Neuron (in vitro differentiated cells): ENCODE data around the gene NPTX1.

Experiments
- H2AFZ ChIP-seq: one replicate; pipeline ENCODE4 v1.6.1; 2013; ENCODE audit warnings: low read depth, mild to moderate bottlenecking, inconsistent platforms, low read length, moderate library complexity
- H3K27me3 ChIP-seq: one replicate; pipeline ENCODE4 v1.6.1; 2013; ENCODE audit warnings: low read length; ENCODE audit not compliant: insufficient read depth
- H3K36me3 ChIP-seq: one replicate; pipeline ENCODE4 v1.6.1; 2013; ENCODE audit warnings: low read length; ENCODE audit not compliant: insufficient read depth
- H3K4me1 ChIP-seq: one replicate; pipeline ENCODE4 v1.6.1; 2013; ENCODE audit warnings: low read length; ENCODE audit not compliant: insufficient read depth
- H3K4me3 ChIP-seq: 2 replicates; pipeline ENCODE4 v1.5.1; 2013; ENCODE audit warnings: mild to moderate bottlenecking, low read length, moderate library complexity
- H3K9me3 ChIP-seq: one replicate; pipeline ENCODE4 v1.6.1; 2013; ENCODE audit warnings: low read length

The NPTX1 gene

DNA sequence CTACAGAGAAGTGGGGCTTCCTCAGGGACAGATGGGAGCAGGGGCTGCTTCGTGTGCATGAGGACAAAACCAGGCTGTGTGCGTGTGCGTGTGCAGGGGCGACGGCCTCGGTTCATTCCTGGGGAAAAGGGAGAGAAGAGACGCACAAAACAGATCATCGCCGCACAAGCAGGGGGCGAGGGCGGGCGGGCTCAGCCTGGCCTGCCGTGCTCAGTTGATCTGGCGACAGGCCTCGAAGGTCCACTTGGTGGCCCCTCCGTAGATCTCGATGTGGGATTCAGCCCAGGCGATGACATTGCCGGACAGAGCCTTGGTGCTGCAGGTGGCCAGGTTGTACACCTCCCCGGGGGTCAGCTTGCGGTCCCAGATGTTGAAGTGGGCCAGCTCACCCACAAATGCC, 5.8 kb downstream of the NPTX1 start:
- Histone ChIP-seq H3K27me3 (peaks cover 39% of the 10 kb centered on the region), H2AFZ (no peak overlapping the region), H3K9me3 (no peaks in the 10 kb centered on the region), H3K36me3 (no peaks in the 10 kb centered on the region), H3K4me3 (no peak overlapping the region), H3K4me1 (peaks cover 14% of the 10 kb centered on the region)

DNA sequence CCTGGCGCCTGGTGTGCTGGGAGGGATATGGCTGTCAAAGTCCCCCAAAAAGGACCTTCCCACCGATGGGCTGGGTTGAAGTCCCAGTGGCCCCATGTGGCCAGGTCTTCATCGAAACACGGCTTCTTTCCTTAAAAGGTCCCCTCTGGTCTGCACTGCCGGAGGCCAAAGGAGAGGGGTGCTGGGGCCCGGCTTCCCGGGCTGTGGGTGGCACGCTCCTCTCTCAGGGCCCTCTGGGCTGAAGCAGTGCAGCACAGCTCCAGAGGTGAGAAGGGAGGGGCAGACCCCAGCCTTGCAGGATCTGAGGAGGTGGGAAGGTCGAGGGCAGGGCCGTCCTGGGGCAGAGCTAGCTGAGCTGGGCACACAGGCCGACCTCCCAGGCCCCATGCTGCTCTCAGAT, 6.7 kb downstream of the NPTX1 start:
- Histone ChIP-seq H3K4me1 (peaks cover 5% of the 10 kb centered on the region), H3K9me3 (no peaks in the 10 kb centered on the region), H3K36me3 (no peaks in the 10 kb centered on the region), H3K27me3 (peaks cover 44% of the 10 kb centered on the region), H3K4me3 (no peak overlapping the region), H2AFZ (no peak overlapping the region)

DNA sequence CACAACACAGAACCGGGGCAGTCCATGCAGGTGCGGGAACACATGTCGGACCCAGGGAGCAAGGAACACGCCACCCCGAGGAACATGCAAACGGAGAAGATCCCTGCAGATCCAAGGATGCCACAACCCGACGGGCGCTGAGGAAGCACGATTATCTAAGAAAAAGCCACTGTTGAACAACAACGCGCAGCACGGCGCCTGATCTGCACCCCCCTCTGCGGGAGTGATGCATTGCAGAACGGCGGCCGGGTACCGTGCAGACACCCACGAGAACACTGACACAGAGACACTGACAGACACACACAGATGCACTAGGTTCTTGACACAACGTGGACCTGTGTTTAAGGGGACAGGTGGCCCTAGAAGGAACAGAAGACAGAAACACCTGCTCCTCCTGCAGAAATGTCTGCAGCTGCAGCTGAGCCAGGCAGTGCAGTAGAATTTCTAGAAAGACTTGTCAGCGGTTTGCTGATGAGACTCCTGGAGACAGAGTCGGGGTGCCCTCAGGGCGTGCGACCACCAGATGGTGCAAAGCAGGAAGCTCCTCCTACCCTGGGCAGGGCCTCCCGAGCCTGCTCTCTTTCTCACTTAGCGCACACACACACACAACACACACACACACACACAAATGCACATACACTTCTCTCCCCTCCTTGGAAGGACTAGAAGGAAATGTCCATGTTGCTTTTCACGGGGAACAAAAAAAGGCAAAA, 7.5 kb downstream of the NPTX1 start:
- H3K4me1 ChIP-seq, result no peaks in the 10 kb centered on the region
- peaks cover 51% of the 10 kb centered on the region for H3K27me3 ChIP-seq
- no peak overlapping the region for H3K4me3 ChIP-seq
- no peak overlapping the region for H2AFZ ChIP-seq
- H3K9me3 ChIP-seq, result no peaks in the 10 kb centered on the region
- H3K36me3 ChIP-seq, result no peaks in the 10 kb centered on the region

DNA sequence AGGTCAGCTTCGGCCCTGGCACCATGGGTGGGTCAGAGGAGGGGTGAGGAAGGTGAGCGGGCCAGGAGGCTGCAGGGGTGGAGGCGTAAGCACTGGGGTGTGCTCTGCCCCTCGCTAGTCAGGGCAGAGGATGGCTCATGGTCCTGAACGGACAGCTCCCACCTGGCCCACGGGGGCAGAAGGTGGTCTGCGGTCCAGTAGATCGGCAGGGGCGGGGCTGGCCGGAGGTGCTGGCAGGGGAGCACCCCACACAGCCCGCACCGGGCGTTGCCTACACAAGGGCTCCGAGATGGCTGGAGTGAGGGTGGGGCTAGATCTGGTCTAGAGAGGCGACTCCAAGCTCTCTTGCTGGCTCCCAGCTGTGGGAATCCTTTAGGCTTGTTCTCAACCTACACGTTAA, 8.2 kb downstream of the NPTX1 start:
- Histone ChIP-seq H3K9me3 (no peaks in the 10 kb centered on the region), H3K4me1 (no peaks in the 10 kb centered on the region), H3K4me3 (no peak overlapping the region), H3K27me3 (peaks cover 55% of the 10 kb centered on the region), H3K36me3 (no peaks in the 10 kb centered on the region), H2AFZ (no peak overlapping the region)

DNA sequence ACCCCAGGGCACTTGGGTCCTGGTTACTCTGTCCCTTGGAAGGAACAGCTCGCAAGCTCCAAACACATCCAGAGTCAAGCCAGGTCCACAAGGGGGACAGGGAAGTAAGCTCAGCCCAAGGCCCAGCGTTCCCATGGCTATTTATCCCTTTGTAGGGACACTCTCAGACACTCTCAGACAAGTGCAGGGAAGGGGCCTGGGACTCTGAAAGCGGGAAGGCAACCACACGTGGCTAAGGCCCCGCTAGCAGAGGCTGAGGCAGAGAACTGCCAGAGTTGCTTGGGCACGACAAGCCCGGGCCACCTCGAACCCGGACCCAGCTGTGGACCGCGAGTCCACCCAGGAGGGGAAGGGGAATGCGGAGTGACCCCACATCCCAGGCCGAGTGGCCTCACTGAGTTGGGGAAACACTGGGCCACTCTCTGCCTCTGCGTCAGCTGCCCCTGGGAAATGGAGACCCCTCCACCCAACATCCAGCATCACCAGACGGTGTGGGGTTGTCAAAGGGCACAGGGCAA, 10.2 kb downstream of the NPTX1 start:
- Histone ChIP-seq H3K4me3 (no peak overlapping the region), H2AFZ (no peak overlapping the region), H3K27me3 (peaks cover 45% of the 10 kb centered on the region)

DNA sequence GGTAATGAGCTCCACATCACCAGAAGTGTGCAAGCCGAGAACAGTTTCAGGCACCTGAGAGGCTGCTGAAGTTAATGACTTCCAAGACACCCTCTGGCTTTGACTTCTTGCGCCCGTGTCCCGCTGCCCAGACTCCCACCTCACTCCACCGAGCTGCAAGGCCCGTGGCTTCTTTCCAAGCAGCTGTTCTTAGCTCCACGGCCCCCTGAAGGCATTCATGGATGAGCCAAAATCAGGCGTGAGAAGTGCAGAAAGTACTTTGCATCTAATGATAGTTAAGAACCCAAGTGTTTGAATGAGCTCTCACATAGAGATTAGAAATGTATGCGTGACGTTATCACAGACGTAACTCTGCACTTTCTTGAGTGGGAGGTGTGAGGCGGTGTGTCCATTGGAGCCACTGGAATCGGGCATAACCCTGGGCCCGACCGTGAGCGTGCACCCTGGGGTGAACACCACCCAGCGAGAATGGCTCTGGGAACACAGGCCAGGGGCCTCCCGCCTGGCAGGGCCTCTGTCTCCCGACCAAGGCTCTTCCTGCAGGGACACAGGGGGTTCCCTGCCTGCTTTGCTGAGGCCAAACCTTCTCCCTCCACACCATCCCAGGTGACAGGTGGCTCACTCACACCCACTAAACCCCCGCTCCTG, 11.0 kb downstream of the NPTX1 start:
- H3K4me3 ChIP-seq, result no peak overlapping the region
- H3K9me3 ChIP-seq, result no peaks in the 10 kb centered on the region
- peaks cover 2% of the 10 kb centered on the region for H3K4me1 ChIP-seq
- no peaks in the 10 kb centered on the region for H3K36me3 ChIP-seq
- H3K27me3 ChIP-seq, result peaks cover 48% of the 10 kb centered on the region
- H2AFZ ChIP-seq, result no peak overlapping the region

More for the DNA sequence above, 10.2 kb downstream of the NPTX1 start:
- no peaks in the 10 kb centered on the region for H3K4me1 ChIP-seq
- H3K36me3 ChIP-seq, result no peaks in the 10 kb centered on the region
- no peaks in the 10 kb centered on the region for H3K9me3 ChIP-seq

DNA sequence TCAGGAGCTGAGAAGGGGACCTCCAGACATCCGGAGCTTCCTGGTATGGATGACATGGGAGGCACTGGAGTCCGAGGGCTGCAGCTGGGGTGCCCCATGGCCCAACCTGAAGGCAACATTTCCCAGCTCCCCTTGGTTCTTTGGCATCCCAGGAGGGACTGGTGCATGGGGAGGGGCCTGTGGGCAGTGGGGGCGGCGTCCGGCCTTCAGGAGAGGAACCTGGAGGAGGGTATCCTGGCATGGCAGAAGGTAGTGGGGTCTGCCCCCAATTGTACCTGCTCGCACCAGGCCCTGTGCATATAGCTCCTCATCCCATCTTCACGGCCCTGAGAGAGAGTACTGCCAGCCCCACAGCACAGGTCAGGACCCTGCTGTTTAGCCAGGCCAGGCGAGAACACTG, 11.9 kb downstream of the NPTX1 start:
- no peak overlapping the region for H2AFZ ChIP-seq
- H3K27me3 ChIP-seq, result peaks cover 48% of the 10 kb centered on the region
- H3K36me3 ChIP-seq, result no peaks in the 10 kb centered on the region
- no peaks in the 10 kb centered on the region for H3K9me3 ChIP-seq
- peaks cover 2% of the 10 kb centered on the region for H3K4me1 ChIP-seq
- no peak overlapping the region for H3K4me3 ChIP-seq

DNA sequence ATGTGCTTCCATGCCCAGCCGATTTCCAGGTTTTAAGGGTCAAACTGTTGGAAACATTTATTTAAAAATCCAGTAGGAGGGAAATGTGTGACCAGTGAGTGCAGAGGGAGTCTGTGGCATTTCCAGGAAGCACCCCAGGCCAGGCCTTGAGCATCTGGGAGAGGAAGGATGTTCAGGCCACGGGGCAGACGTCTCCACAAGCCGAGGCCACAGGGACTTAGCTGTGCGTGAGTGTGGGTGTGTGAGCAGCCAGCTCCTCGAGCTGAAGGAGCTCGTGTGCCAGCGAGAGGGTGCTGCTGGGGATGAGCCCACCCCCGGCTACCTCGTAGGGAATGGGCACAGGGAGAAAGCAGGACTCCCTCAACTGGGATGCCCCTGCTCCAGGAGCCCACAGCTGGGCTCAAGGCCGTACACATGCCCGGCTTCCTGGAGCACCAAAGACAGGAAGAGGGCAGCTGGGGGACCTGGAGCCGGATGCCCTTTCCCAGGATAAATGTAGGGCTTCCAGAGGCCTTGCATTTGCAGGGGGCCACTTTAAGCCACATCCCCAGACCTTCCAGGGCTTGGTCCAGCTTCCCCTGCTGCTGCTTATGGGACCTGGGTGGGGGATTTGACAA, 12.5 kb downstream of the NPTX1 start:
- no peaks in the 10 kb centered on the region for H3K36me3 ChIP-seq
- H3K9me3 ChIP-seq, result no peaks in the 10 kb centered on the region
- peaks cover 48% of the 10 kb centered on the region for H3K27me3 ChIP-seq
- no peak overlapping the region for H2AFZ ChIP-seq
- H3K4me3 ChIP-seq, result no peak overlapping the region
- peaks cover 2% of the 10 kb centered on the region for H3K4me1 ChIP-seq

DNA sequence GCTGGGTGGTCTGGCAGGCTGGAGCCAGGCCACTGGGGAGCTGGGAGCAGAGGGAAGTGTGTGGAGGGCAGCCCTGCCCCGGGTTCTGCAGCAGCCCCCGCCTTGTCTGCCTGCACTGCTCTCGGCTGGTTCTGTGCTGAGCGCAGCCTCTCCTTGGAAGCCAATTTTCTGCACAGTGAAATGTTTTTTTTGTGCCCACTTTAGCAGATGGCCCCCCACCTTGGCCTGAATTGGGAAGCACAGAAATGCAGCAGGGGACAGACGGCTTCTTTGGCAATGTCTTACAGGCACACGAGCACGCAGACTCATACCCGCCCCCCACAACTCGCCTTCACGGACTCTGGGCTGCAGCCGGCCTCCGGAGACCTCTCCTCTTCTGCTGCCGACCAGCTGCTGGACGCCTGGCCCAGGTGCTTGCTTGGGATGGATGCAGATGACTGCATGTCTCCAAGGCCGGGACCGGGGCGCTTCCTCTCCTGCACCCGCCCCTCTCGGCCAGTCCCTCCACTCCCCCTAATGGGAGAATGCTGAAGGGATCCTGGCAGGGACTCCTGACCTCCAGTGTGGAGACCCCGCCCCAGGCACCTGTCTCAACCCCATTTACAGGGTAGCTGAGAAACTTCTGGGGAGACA, 14.8 kb downstream of the NPTX1 start:
- no peak overlapping the region for H3K4me3 ChIP-seq
- no peak overlapping the region for H2AFZ ChIP-seq
- peaks cover 42% of the 10 kb centered on the region for H3K27me3 ChIP-seq

DNA sequence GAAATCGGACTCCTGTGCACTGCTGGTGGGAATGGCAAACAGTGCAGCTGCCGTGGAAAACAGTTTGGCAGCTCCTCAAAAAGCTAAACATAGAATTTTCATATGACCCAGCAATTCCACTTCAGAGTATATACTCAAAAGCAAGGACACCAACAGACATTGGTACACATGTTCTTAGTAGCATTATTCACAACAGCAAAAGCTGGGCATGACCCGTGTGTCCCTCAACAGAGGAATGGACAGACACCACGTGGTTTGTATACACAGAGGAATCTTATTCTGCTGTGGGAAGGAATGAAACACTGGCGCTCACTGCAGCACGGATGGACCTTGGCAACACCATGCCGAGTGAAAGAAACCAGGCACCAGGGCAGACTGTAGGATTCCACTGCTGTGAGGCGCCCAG, 16.0 kb downstream of the NPTX1 start:
- Histone ChIP-seq H3K9me3 (no peaks in the 10 kb centered on the region), H3K27me3 (peaks cover 34% of the 10 kb centered on the region), H3K4me3 (no peak overlapping the region), H3K36me3 (no peaks in the 10 kb centered on the region), H2AFZ (no peak overlapping the region), H3K4me1 (peaks cover 11% of the 10 kb centered on the region)

More for the DNA sequence above, 14.8 kb downstream of the NPTX1 start:
- Histone ChIP-seq H3K36me3 (no peaks in the 10 kb centered on the region), H3K9me3 (no peaks in the 10 kb centered on the region), H3K4me1 (peaks cover 2% of the 10 kb centered on the region)

DNA sequence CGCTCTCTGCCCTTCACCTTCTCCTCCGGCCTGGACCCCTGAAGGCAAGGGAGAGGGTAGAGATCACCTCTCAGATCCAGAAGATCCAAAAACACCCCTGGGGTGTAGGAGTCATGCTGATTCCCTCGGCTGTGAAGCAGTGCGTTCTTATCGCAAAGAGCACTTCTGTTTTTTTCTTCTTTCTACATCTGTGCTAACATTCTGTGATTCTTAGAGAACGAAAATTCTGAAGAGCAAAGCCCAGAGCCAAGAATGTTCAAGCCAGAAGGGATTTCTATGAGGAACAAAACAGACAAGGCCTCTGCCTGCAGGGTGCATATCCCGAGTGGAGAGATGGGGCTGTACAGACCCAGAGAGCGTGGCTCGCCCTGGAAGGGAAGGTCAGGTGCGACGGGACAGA, 17.2 kb downstream of the NPTX1 start:
- Histone ChIP-seq H3K4me3 (no peak overlapping the region), H3K27me3 (peaks cover 23% of the 10 kb centered on the region), H3K36me3 (no peaks in the 10 kb centered on the region)

DNA sequence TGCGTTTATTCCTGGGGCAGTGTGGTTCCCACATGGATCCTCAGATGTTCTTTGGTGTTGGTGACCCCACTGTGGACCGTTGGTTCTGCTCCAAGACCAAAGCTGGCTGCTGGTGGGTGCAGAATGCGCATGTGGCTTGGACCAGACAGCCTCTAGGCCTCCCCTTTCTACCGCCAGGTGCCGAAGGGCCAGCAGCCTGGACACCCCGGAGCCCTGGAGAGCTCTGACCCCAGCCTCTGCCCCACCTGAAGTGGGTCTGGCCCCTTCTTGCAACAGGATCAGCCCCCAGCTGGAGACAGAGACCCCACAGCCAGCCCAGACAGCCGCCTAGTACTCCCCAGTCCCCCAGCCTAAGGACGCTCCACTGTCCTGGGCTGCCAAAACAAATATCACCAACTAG, 18.4 kb downstream of the NPTX1 start:
- H3K36me3 ChIP-seq, result no peaks in the 10 kb centered on the region
- peaks cover 20% of the 10 kb centered on the region for H3K4me1 ChIP-seq
- H3K4me3 ChIP-seq, result no peak overlapping the region
- no peak overlapping the region for H2AFZ ChIP-seq
- H3K27me3 ChIP-seq, result peaks cover 17% of the 10 kb centered on the region
- no peaks in the 10 kb centered on the region for H3K9me3 ChIP-seq

More for the DNA sequence above, 17.2 kb downstream of the NPTX1 start:
- H2AFZ ChIP-seq, result no peak overlapping the region
- H3K9me3 ChIP-seq, result no peaks in the 10 kb centered on the region
- peaks cover 15% of the 10 kb centered on the region for H3K4me1 ChIP-seq
